GM12891 (cell line): ENCODE data around the gene NOCT.

Experiments
- POLR2A ChIP-seq: IDR thresholded peaks from 2 replicates; pipeline ENCODE4 v1.6.1; 2011; ENCODE audit warnings: low read depth, low read length, control low read depth
- TAF1 ChIP-seq: IDR thresholded peaks from 2 replicates; pipeline ENCODE4 v1.6.1; 2011; ENCODE audit warnings: low read depth, low read length, control low read depth

DNA sequence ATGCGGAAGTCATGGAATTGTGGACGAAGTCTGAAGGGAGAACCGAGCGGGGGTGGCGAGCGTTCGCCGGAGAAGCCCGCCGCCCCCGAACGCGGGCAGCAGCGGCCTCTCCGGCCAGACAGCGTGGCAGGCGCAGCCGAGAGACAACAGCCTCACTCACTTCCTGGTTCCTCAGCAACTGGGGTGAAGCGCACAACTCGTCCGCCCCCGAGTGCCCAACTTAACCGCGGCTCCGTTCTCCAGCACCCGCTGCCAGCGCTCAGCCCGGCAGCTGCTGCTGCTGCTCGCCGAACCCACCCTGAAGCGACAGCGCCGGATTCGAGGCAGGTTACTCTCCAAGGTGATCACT lies 68.0 kb downstream of the NOCT start:
- TF ChIP-seq POLR2A = peak; percentile 77
- no peak for TF ChIP-seq TAF1
